GM12874 (cell line): ENCODE results near the gene USP30.

Source experiments
- TF ChIP-seq, protein P1 (sequence below): IDR thresholded peaks from 2 replicates; pipeline ENCODE4 v1.5.1; 2011; ENCODE audit warnings: low read depth, mild to moderate bottlenecking, control low read depth, low read length, moderate library complexity; ENCODE audit not compliant: insufficient read depth

Gene USP30

DNA sequence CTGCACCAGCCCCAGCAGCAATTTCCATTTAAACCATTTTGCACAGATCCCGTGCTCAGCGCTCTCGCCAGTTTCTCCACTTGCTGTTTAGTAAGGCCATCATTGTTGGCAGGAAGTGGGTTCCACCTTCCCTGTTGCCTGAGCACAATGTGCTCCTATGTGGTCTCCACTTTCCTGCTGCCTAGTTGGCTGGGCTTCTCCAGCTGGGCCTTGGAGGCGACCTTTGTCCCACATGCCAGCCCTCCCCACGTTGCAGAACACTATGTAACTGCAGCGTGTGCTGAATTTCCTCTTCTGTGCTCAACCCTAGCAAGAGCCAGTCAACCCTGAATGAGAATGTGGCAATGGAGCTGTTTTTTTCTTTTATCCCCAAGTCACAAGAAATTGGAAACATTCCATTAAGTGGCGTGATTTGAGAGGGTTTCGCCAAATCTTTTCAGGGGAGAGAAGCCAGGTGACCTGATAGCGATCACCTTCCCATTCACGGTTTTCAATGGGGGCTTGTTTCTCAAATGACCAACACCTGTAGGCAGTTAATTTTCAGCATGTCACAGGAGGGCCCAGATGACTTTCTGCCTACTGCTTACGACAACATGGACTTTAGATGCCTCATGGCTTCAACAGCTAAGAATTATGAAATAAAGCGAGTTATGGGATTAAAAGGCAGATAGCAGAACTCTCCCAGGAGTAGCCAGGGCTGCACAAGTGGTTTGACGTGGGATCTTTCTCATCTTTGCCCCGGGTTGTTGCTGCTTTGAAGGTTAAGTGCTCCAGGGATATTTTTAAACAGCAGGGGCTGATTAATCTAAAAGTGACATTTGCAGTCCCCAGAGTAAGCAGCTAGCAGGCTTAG, 63.6 kb downstream of the USP30 start, which contains the start of gene ACACB:
Gene ACACB, plus strand, starts transcription at position 830 of the 853 bp plus-strand sequence. CDS start 22,819 bp downstream, outside the sequence.
- TF ChIP-seq, protein P1, sequence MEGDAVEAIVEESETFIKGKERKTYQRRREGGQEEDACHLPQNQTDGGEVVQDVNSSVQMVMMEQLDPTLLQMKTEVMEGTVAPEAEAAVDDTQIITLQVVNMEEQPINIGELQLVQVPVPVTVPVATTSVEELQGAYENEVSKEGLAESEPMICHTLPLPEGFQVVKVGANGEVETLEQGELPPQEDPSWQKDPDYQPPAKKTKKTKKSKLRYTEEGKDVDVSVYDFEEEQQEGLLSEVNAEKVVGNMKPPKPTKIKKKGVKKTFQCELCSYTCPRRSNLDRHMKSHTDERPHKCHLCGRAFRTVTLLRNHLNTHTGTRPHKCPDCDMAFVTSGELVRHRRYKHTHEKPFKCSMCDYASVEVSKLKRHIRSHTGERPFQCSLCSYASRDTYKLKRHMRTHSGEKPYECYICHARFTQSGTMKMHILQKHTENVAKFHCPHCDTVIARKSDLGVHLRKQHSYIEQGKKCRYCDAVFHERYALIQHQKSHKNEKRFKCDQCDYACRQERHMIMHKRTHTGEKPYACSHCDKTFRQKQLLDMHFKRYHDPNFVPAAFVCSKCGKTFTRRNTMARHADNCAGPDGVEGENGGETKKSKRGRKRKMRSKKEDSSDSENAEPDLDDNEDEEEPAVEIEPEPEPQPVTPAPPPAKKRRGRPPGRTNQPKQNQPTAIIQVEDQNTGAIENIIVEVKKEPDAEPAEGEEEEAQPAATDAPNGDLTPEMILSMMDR, result no peak

DNA sequence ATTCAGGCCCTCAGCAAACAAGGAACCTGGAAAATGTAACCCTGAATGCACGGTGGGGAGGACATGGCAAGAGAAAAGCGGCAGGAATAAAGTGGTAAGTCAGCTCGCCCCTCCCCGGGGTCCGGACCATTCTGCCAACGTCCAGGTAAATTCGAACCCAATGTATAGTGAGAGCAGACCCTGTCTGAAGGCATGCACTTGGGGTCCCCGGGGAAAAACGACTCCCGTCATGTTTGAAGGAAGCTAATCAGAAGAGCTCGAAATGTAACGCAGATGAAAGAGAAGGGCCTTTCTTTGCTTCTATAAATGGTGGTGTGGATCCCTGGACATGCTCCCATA, 64.2 kb downstream of the USP30 start:
- TF ChIP-seq, protein P1, result no peak

DNA sequence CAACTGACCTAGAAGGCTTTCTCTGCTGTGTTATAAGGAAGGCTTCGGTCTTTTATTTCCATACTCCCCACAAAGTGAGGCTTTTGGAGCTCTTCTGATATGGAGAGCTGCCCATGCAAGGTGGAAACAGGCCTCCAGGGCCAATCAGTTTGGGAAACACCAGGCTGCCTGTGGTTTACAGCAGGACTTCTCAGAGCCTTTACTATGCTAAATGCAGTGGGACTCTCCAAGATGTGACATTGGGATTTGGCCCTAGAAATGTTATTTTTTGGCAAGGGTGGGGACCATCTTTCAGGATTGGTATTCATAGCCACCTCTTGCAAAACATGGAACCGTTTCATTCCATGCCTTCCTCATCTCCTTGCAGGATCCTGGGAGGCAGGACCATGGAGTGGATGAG, 67.7 kb downstream of the USP30 start:
- TF ChIP-seq, protein P1, result no peak

DNA sequence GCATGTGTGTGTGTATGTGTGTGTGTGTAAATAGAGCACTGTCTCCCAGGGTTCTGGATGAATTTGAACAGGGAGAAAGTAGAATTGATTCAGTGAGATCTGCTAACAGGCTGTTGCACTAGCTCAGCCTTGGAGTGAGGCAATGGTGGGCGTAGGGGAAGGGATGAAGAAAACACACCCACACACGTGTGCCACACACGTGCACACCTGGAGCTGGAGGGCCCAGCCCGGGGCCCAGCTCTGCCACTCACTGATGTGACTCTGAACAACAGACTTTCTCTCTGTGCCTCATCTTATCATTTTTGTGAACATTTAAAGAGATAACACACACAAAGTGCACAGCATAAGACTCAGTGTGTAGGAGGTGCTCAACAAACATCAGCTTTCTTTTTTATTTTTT, 68.2 kb downstream of the USP30 start:
- TF ChIP-seq, protein P1, result no peak

DNA sequence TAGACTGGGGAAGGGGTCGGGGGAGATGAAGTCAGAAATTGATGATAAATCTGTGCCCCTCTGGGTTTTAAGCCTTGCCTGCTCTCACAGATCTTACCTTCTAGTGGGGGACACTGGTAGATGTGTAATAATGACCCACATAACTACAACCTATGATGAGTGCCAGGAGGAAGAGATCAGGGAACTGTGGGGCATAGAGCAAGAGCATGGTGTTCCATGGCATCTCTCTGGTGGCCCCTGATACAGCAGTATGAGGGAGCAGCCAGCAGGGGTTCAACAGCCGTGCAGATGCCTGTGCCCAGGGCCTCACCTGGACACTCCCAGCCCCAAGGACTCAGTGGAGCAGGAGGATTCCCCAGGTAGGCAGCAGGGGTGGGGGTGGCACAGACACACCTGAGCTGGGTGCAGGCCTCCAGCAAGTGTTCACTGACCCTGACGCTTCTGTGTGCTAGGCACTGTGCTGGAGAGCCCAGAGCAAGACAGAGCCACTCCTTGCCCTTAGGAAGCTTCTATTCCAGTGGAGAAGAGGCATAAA, 69.0 kb downstream of the USP30 start:
- TF ChIP-seq, protein P1, result no peak

DNA sequence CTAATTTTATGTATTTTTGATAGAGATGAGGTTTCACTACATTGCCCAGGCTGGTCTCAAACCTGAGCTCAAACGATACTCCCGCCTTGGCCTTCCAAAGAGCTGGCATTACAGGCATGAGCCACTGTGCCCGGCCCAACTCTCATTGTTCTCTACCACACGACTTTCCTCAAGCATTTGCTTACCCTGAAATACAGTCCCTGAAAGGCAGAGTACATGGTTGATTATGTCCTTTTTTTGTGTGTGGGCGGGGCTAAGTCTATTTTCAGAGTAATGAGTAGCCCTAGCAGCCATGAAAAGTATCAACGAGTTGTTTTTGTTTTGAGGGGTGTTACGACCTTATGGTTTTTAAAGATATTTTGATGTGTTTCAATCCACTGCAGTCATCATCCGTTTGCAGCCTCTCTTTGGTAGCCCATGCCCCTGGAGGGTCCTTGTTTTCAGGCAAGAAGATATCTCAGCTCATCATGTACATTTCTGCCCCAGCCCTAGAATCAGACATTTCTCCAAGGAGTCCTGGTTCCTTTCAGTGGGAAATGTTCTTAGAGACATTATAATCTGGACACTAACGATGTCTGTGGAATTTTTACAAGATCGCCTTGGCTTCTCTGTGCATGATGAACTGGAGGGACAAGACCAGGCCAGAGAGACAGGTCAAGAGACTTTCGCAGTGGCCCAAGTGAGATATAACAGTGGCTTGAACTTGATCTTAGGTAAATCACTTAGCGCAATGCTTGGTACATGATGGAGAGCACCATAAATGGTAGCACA, 72.7 kb downstream of the USP30 start:
- TF ChIP-seq, protein P1, result no peak

DNA sequence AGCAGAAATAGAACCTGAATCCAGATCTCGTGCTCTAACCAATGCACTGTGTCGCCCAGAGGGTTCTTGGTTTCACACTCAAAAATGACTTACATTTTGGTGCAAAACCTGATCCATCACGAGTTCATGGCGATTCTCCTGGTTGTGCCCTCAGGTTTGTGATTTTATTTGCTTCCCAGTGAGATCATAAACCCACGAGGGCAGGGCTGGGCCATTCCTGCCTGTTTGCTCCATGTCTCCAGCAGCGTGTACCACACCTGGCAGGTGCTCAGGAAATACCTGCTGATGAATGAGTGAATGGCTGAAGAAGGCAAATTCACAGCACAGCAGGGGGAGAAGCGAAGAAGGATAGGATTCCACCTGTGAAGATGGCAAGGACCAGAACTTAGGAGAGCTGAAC, 73.4 kb downstream of the USP30 start:
- TF ChIP-seq, protein P1, result no peak
